H1 (cell line): ENCODE data around the gene PPP1R18. TPM values are rescaled to one million over a fixed set of nuclear protein-coding genes. Genes with fewer than 3 reads are reported as not detected.

Experiments used
- ATF2 ChIP-seq: IDR thresholded peaks from 2 replicates; pipeline ENCODE4 v1.6.1; 2012; ENCODE audit warnings: low read length, inconsistent platforms
- NANOG ChIP-seq: IDR thresholded peaks from 2 replicates; pipeline ENCODE4 v1.6.1; 2011; ENCODE audit warnings: low read length, low read depth, mild to moderate bottlenecking, inconsistent platforms; ENCODE audit not compliant: insufficient read depth, poor library complexity, severe bottlenecking
- polyA plus RNA-seq, 7 experiments: library from polyadenylated mRNA; depleted of rRNA in 3 of 7; stranded (reverse) in 5 of 7; unstranded in 2 of 7; fragments of >200 nt in 5 of 7; fragments of 200-250 nt in 2 of 7; gene quantifications; 1 replicate in 5 of 7; 2 replicates in 1 of 7; 4 replicates in 1 of 7; pipeline versions ENCODE4 v1.2.1 to v1.2.3, GENCODE V29; 2011 to 2013; ENCODE audit warnings: missing spikeins in 2 of 7, mixed read lengths in 2 of 7
- total RNA-seq: library from RNA; stranded (reverse); fragmentation: NEBNext Ultra II Directional; extraction: Animal tissue kit (Norgen Biotek cat#: 25700); gene quantifications from 2 replicates; pipeline ENCODE4 v1.2.1, GENCODE V29; 2021

PPP1R18 gene
- total and polyA plus RNA-seq, 2 of the 8 experiments (the other 6 are each of a cell fraction or from before 2014, with no cell fraction given): 25.1 to 29.1 TPM

- TF ChIP-seq ATF2 (no peak), NANOG (no peak)
Measured at GRCh38 chr6:30726506-30727413, 40.3 kb upstream of the PPP1R18 start (continued).
